IMR-90 (cell line): ENCODE data around the gene PLCB2. TPM values are rescaled to one million over a fixed set of nuclear protein-coding genes. Genes with fewer than 3 reads are reported as not detected.
A peak's percentile ranks its signal among the peaks of the same experiment; 100 is the strongest.

Experiments used
- ATAC-seq: fragments of 200-7000 bp; cut with Tn5 transposase; 2 replicates; pipeline ENCODE4 v1.9.1; 2020; ENCODE audit warnings: low read depth, mild to moderate bottlenecking, moderate library complexity
- BruUV-seq: library from RNA; stranded (reverse); fragments of 400-500 nt; replicated peaks from 2 replicates; lab custom pipeline; 2021; lab: Mats Ljungman, UMichigan
- CTCF ChIA-PET: fragments of 300-600 bp; formaldehyde crosslinking; extraction: SDS; loops from one replicate; lab custom pipeline; 2021; ENCODE audit warnings: antibody characterized with exemption; lab: Yijun Ruan, JAX
- POLR2A ChIA-PET: fragments of 300-600 bp; sonication (Branson Sonifier 250); formaldehyde crosslinking; loops from one replicate; lab custom pipeline; 2022; ENCODE audit warnings: antibody characterized with exemption; ENCODE audit not compliant: unreplicated experiment; lab: Charles Lee
- DNase-seq: peaks from one replicate; pipeline ENCODE4 v3.0.0; 2013
- H2AFZ ChIP-seq: replicated peaks from 2 replicates; pipeline ENCODE3; 2013; ENCODE audit warnings: low read length, mild to moderate bottlenecking; ENCODE audit not compliant: poor library complexity
- H2AK5ac ChIP-seq: 2 replicates; pipeline ENCODE4 v1.6.1; 2013; ENCODE audit warnings: low read depth, low read length, inconsistent platforms
- H2AK9ac ChIP-seq: replicated peaks from 2 replicates; pipeline ENCODE3; 2013; ENCODE audit warnings: mild to moderate bottlenecking, low read depth, low read length, moderate library complexity; ENCODE audit not compliant: poor library complexity
- H2BK120ac ChIP-seq: 2 replicates; pipeline ENCODE4 v1.6.1; 2013; ENCODE audit warnings: low read depth, low read length, inconsistent platforms
- H2BK15ac ChIP-seq: 3 replicates; pipeline ENCODE4 v1.6.1; 2013; ENCODE audit warnings: low read depth, low read length, inconsistent platforms
- H2BK20ac ChIP-seq: 2 replicates; pipeline ENCODE4 v1.6.1; 2013; ENCODE audit warnings: low read depth, mild to moderate bottlenecking, inconsistent platforms, low read length, moderate library complexity
- H2BK5ac ChIP-seq: 2 replicates; pipeline ENCODE4 v1.6.1; 2013; ENCODE audit warnings: mild to moderate bottlenecking, low read depth, low read length, inconsistent platforms; ENCODE audit not compliant: poor library complexity, severe bottlenecking
- H3K14ac ChIP-seq: replicated peaks from 2 replicates; pipeline ENCODE4 v1.6.1; 2013; ENCODE audit warnings: low read depth, low read length, inconsistent platforms
- H3K18ac ChIP-seq: 2 replicates; pipeline ENCODE4 v1.6.1; 2013; ENCODE audit warnings: low read depth, low read length, control low read depth
- H3K23ac ChIP-seq: 2 replicates; pipeline ENCODE4 v1.6.1; 2013; ENCODE audit warnings: low read depth, low read length, inconsistent platforms
- H3K27ac ChIP-seq: 2 replicates; pipeline ENCODE4 v1.5.1; 2013; ENCODE audit warnings: mild to moderate bottlenecking, control low read depth, low read length; ENCODE audit not compliant: insufficient read depth
- H3K27me3 ChIP-seq: 2 replicates; pipeline ENCODE4 v1.6.1; 2013; ENCODE audit warnings: low read length; ENCODE audit not compliant: control insufficient read depth, insufficient read depth
- H3K36me3 ChIP-seq: 2 replicates; pipeline ENCODE4 v1.6.1; 2013; ENCODE audit warnings: low read length, mixed read lengths; ENCODE audit not compliant: control insufficient read depth, insufficient read depth
- H3K4ac ChIP-seq: 2 replicates; pipeline ENCODE4 v1.6.1; 2013; ENCODE audit warnings: low read depth, low read length, inconsistent platforms
- H3K4me1 ChIP-seq: 2 replicates; pipeline ENCODE4 v1.6.1; 2013; ENCODE audit warnings: low read length, mixed read lengths; ENCODE audit not compliant: control insufficient read depth, insufficient read depth
- H3K4me2 ChIP-seq: 2 replicates; pipeline ENCODE4 v1.6.1; 2013; ENCODE audit warnings: low read depth, mild to moderate bottlenecking, control low read depth, low read length, moderate library complexity
- H3K4me3 ChIP-seq: 2 replicates; pipeline ENCODE4 v1.5.1; 2013; ENCODE audit warnings: low read depth, mild to moderate bottlenecking, control low read depth, low read length, moderate library complexity; ENCODE audit not compliant: insufficient read depth
- H3K56ac ChIP-seq: 2 replicates; pipeline ENCODE4 v1.6.1; 2013; ENCODE audit warnings: low read length, inconsistent platforms; ENCODE audit not compliant: insufficient read depth; ENCODE audit errors: extremely low read depth
- H3K79me1 ChIP-seq, 2 experiments: 2 replicates each; pipeline ENCODE4 v1.6.1; 2013; ENCODE audit warnings: low read length in 2 of 2, inconsistent platforms in 1 of 2, low read depth in 1 of 2
- H3K9ac ChIP-seq: 2 replicates; pipeline ENCODE4 v1.6.1; 2013; ENCODE audit warnings: low read depth, low read length, control low read depth
- H3K9me1 ChIP-seq: 2 replicates; pipeline ENCODE4 v1.6.1; 2013; ENCODE audit warnings: low read length, inconsistent platforms; ENCODE audit not compliant: insufficient read depth
- H3K9me3 ChIP-seq: 2 replicates; pipeline ENCODE4 v1.6.1; 2013; ENCODE audit warnings: low read length; ENCODE audit not compliant: control insufficient read depth, insufficient read depth
- H4K20me1 ChIP-seq: 2 replicates; pipeline ENCODE4 v1.6.1; 2013; ENCODE audit warnings: low read length, inconsistent platforms; ENCODE audit not compliant: insufficient read depth
- H4K5ac ChIP-seq: 2 replicates; pipeline ENCODE4 v1.6.1; 2013; ENCODE audit warnings: mild to moderate bottlenecking, low read depth, low read length, control low read depth
- H4K8ac ChIP-seq, 2 experiments: 2 replicates each; pipeline ENCODE4 v1.6.1; 2013; ENCODE audit warnings: low read depth in 2 of 2, low read length in 2 of 2, control low read depth in 1 of 2, inconsistent platforms in 1 of 2
- H4K91ac ChIP-seq: 2 replicates; pipeline ENCODE4 v1.6.1; 2013; ENCODE audit warnings: low read depth, low read length, inconsistent platforms; ENCODE audit not compliant: insufficient read depth
- BHLHE40 ChIP-seq: fragments of 150-350 bp; IDR thresholded peaks from 2 replicates; pipeline ENCODE4 v1.6.1; 2016; ENCODE audit warnings: mild to moderate bottlenecking, low read depth, low read length
- CEBPB ChIP-seq: IDR thresholded peaks from 2 replicates; pipeline ENCODE4 v1.6.1; 2012; ENCODE audit warnings: low read depth, low read length, improper control_type of control experiment
- CHD1 ChIP-seq: IDR thresholded peaks from 2 replicates; pipeline ENCODE4 v1.6.1; 2012; ENCODE audit warnings: low read depth, low read length, improper control_type of control experiment
- FOS ChIP-seq: fragments of 150-350 bp; IDR thresholded peaks from 2 replicates; pipeline ENCODE4 v1.6.1; 2016; ENCODE audit warnings: low read depth, low read length
- MAFK ChIP-seq: IDR thresholded peaks from 2 replicates; pipeline ENCODE4 v1.6.1; 2012; ENCODE audit warnings: low read depth, low read length, improper control_type of control experiment
- MAZ ChIP-seq: IDR thresholded peaks from 2 replicates; pipeline ENCODE4 v1.6.1; 2012; ENCODE audit warnings: low read depth, mild to moderate bottlenecking, low read length, improper control_type of control experiment, moderate library complexity, borderline replicate concordance
- MXI1 ChIP-seq: IDR thresholded peaks from 2 replicates; pipeline ENCODE4 v1.6.1; 2012; ENCODE audit warnings: low read depth, mild to moderate bottlenecking, low read length, moderate library complexity, borderline replicate concordance
- NFE2L2 ChIP-seq: fragments of 150-350 bp; IDR thresholded peaks from 2 replicates; pipeline ENCODE4 v1.6.1; 2016; ENCODE audit warnings: low read depth, mild to moderate bottlenecking, low read length
- POLR2A ChIP-seq: IDR thresholded peaks from 2 replicates; pipeline ENCODE4 v1.6.1; 2012; ENCODE audit warnings: mild to moderate bottlenecking, low read depth, low read length
- RAD21 ChIP-seq: IDR thresholded peaks from 2 replicates; pipeline ENCODE4 v1.6.1; 2012; ENCODE audit warnings: low read length, improper control_type of control experiment
- RCOR1 ChIP-seq: IDR thresholded peaks from 2 replicates; pipeline ENCODE4 v1.6.1; 2012; ENCODE audit warnings: mild to moderate bottlenecking, low read length, improper control_type of control experiment; ENCODE audit not compliant: insufficient replicate concordance
- RFX5 ChIP-seq: IDR thresholded peaks from 2 replicates; pipeline ENCODE4 v1.8.0; 2012; ENCODE audit warnings: low read depth, mild to moderate bottlenecking, low read length, moderate library complexity
- SMC3 ChIP-seq: fragments of 150-350 bp; IDR thresholded peaks from 2 replicates; pipeline ENCODE4 v1.6.1; 2016; ENCODE audit warnings: low read depth, mild to moderate bottlenecking, antibody characterized with exemption, low read length, moderate library complexity
- WGBS, 2 experiments: methylation state at CpG; one replicate each; pipeline versions ENCODE4 v1.1.5 to v1.1.7; 2013; ENCODE audit warnings: missing lambda C conversion rate in 2 of 2; ENCODE audit not compliant: insufficient read length in 1 of 2; ENCODE audit errors: extremely low coverage in 2 of 2; 5-methylcytosine and 5-hydroxymethylcytosine counted together
- dilution Hi-C: fragments of 300-500 bp; cut with HindIII; formaldehyde crosslinking; loops from one replicate; pipeline ENCODE4 v1.14.3; 2018; ENCODE audit warnings: low sequenced_read_pairs; ENCODE audit not compliant: unreplicated experiment
- in situ Hi-C: fragments of 300-500 bp; cut with MboI; formaldehyde crosslinking; loops from 3 replicates; pipeline ENCODE4 v1.14.3; 2019; ENCODE audit warnings: low sequenced_read_pairs, inconsistent platforms, mixed read lengths
- intact Hi-C: fragments of 100-400 bp; cut with micrococcal nuclease; formaldehyde crosslinking; loops from 2 replicates; pipeline ENCODE4 v1.10.0; 2022
- polyA plus RNA-seq, 3 experiments: library from polyadenylated mRNA; depleted of rRNA; stranded (reverse); fragments of >200 nt; gene quantifications; 2 replicates each; pipeline ENCODE4 v1.2.3, GENCODE V29; 2012; ENCODE audit warnings: low replicate concordance in 1 of 3
- total RNA-seq: library from RNA; depleted of rRNA; stranded (reverse); fragments of >200 nt; gene quantifications from 2 replicates; pipeline ENCODE4 v1.2.3, GENCODE V29; 2012
- TF ChIP-seq, protein P1 (sequence below): fragments of 150-350 bp; IDR thresholded peaks from 2 replicates; pipeline ENCODE4 v1.6.1; 2017; ENCODE audit warnings: mild to moderate bottlenecking, antibody characterized with exemption, low read length, low read depth
- TF ChIP-seq, protein P2 (sequence below): fragments of 150-350 bp; IDR thresholded peaks from 2 replicates; pipeline ENCODE4 v1.6.1; 2016; ENCODE audit warnings: low read depth, mild to moderate bottlenecking, low read length, moderate library complexity, borderline replicate concordance
- TF ChIP-seq, protein P3 (sequence below): conservative IDR thresholded peaks from 2 replicates; pipeline ENCODE4 v1.5.1; 2012; ENCODE audit warnings: mild to moderate bottlenecking, low read depth, low read length, improper control_type of control experiment

Gene PLCB2
- total and polyA plus RNA-seq, 2 of the 4 experiments (the other 2 are of a cell fraction) = 0.18 to 1.4 TPM

DNA sequence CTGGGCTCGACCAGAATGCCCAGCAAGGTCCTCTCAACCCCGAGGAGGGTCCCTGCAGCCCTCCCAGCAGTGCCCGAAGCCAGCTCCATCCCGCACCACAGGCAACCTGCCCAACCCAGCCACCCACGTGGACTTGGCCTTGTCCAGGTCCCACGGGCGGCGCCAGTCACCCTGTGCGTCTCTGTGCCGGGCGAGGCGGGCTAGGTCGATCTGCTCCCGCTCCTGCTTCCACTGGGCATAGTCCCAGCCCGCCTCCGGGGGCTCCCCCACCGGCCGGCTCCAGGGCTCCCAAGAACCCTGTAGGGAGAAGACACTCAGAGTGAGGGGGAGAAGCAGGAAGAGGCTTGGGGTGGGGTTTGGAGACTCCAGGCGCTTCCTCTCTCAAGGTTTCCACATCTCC, 29.9 kb upstream of the PLCB2 start:
- peaks cover 19% of the 10 kb centered on the region for H3K36me3 ChIP-seq
- peaks cover 27 to 66% of the 10 kb centered on the region in 2 experiments; a peak in 3 of 4 replicates for H3K79me1 ChIP-seq
- H3K14ac ChIP-seq = peak overlapping the region; percentile 66; the same call in 1 of the 2 replicates
- peaks cover 23% of the 10 kb centered on the region for H3K9me1 ChIP-seq
- peak overlapping the region; percentile 100; the same call in 1 of the 2 replicates for H3K4ac ChIP-seq
- H4K91ac ChIP-seq = peak overlapping the region; percentile 100
- H2BK15ac ChIP-seq = peak overlapping the region; percentile 98; the same call in 1 of the 3 replicates
- H4K5ac ChIP-seq = no peak overlapping the region
- H3K4me3 ChIP-seq = no peak overlapping the region
- peak overlapping the region in 1 of 2 experiments; percentile 98; a peak in 2 of 4 replicates for H4K8ac ChIP-seq
- TF ChIP-seq, protein P1, sequence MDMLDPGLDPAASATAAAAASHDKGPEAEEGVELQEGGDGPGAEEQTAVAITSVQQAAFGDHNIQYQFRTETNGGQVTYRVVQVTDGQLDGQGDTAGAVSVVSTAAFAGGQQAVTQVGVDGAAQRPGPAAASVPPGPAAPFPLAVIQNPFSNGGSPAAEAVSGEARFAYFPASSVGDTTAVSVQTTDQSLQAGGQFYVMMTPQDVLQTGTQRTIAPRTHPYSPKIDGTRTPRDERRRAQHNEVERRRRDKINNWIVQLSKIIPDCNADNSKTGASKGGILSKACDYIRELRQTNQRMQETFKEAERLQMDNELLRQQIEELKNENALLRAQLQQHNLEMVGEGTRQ = no peak
- no peak for TF ChIP-seq RAD21
- no peak for TF ChIP-seq POLR2A
- no peak for TF ChIP-seq FOS
- no peak for TF ChIP-seq CHD1
- no peak for TF ChIP-seq RCOR1
- TF ChIP-seq RFX5 = no peak
- no peak for TF ChIP-seq MAFK
- TF ChIP-seq, protein P2, sequence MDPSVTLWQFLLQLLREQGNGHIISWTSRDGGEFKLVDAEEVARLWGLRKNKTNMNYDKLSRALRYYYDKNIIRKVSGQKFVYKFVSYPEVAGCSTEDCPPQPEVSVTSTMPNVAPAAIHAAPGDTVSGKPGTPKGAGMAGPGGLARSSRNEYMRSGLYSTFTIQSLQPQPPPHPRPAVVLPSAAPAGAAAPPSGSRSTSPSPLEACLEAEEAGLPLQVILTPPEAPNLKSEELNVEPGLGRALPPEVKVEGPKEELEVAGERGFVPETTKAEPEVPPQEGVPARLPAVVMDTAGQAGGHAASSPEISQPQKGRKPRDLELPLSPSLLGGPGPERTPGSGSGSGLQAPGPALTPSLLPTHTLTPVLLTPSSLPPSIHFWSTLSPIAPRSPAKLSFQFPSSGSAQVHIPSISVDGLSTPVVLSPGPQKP = no peak
- TF ChIP-seq, protein P3, sequence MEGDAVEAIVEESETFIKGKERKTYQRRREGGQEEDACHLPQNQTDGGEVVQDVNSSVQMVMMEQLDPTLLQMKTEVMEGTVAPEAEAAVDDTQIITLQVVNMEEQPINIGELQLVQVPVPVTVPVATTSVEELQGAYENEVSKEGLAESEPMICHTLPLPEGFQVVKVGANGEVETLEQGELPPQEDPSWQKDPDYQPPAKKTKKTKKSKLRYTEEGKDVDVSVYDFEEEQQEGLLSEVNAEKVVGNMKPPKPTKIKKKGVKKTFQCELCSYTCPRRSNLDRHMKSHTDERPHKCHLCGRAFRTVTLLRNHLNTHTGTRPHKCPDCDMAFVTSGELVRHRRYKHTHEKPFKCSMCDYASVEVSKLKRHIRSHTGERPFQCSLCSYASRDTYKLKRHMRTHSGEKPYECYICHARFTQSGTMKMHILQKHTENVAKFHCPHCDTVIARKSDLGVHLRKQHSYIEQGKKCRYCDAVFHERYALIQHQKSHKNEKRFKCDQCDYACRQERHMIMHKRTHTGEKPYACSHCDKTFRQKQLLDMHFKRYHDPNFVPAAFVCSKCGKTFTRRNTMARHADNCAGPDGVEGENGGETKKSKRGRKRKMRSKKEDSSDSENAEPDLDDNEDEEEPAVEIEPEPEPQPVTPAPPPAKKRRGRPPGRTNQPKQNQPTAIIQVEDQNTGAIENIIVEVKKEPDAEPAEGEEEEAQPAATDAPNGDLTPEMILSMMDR = no peak
- TF ChIP-seq MXI1 = no peak
- TF ChIP-seq BHLHE40 = no peak
- no peak for TF ChIP-seq CEBPB
- TF ChIP-seq SMC3 = no peak
- no peak for TF ChIP-seq NFE2L2
- TF ChIP-seq MAZ = no peak
- H3K56ac ChIP-seq = no peak overlapping the region
- POLR2A ChIA-PET = interaction anchor here (1.5 kb wide), 1 partner anchor 15 kb away, joined by 3 read pairs; no protein-coding TSS in a partner anchor
- ATAC-seq (no peak), DNase-seq (no peak)
- no peaks in the 10 kb centered on the region for H3K27me3 ChIP-seq
- H2AK9ac ChIP-seq = peak overlapping the region; percentile 100
- H4K20me1 ChIP-seq = peaks cover 3% of the 10 kb centered on the region; the same call in 1 of the 2 replicates
- WGBS, 2 experiments = 64% methylated on average over 4 of the region's 19 CpGs; no CpG with 5 or more reads in 1 of the 2 experiments
- H2BK120ac ChIP-seq = peak overlapping the region; percentile 98; the same call in 1 of the 2 replicates
- no peak overlapping the region for H3K18ac ChIP-seq
- intact Hi-C loops = no loop called here
- no peak overlapping the region for H3K4me2 ChIP-seq
- H2AFZ ChIP-seq = peak overlapping the region; percentile 51
- H3K27ac ChIP-seq = peak overlapping the region; percentile 13; the same call in 1 of the 2 replicates
- H2BK20ac ChIP-seq = no peak overlapping the region
- H3K4me1 ChIP-seq = peaks cover 30% of the 10 kb centered on the region
- BruUV-seq = no TSS peak
- H3K9me3 ChIP-seq = no peaks in the 10 kb centered on the region
- in situ Hi-C loops = no loop called here
- no peak overlapping the region for H3K9ac ChIP-seq
- CTCF ChIA-PET = interaction anchor here (0.6 to 2.6 kb wide), 6 partner anchors 10 to 241 kb away, joined by 3 to 18 read pairs (median 5); partner anchors contain the start of genes INAFM2 and KNSTRN
- H3K23ac ChIP-seq = no peak overlapping the region
- dilution Hi-C loops = no loop called here
- H2AK5ac ChIP-seq = peak overlapping the region; percentile 99; the same call in 1 of the 2 replicates
- H2BK5ac ChIP-seq = peak overlapping the region; percentile 97
